DND-41 (cell line): ENCODE measurements around the gene SERPINB12.

Experiments used
- ATAC-seq: fragments of 200-7000 bp; cut with Tn5 transposase; 3 replicates; pipeline ENCODE4 v1.9.1; 2021; ENCODE audit warnings: low read depth; ENCODE audit not compliant: insufficient read depth
- DNase-seq: peaks from one replicate; pipeline ENCODE4 v3.0.0-alpha.2; 2020
- H2AFZ ChIP-seq: 2 replicates; pipeline ENCODE4 v1.6.0; 2012; ENCODE audit warnings: low read depth, low read length
- H3K27ac ChIP-seq: 2 replicates; pipeline ENCODE4 v1.5.1; 2012; ENCODE audit warnings: low read length, inconsistent platforms
- H3K27me3 ChIP-seq: fragments of 200-600 bp; sonication (generic); 2 replicates; pipeline ENCODE4 v1.6.0; 2012; ENCODE audit warnings: low read length, mild to moderate bottlenecking, inconsistent platforms; ENCODE audit not compliant: insufficient read depth, poor library complexity
- H3K36me3 ChIP-seq: 2 replicates; pipeline ENCODE4 v1.5.1; 2012; ENCODE audit warnings: low read length, inconsistent platforms; ENCODE audit not compliant: insufficient read depth
- H3K4me1 ChIP-seq: 2 replicates; pipeline ENCODE4 v1.5.1; 2012; ENCODE audit warnings: mild to moderate bottlenecking, low read length; ENCODE audit not compliant: insufficient read depth
- H3K4me2 ChIP-seq: 2 replicates; pipeline ENCODE4 v1.6.0; 2012; ENCODE audit warnings: mild to moderate bottlenecking, moderate library complexity, low read length, inconsistent platforms; ENCODE audit not compliant: insufficient read depth
- H3K4me3 ChIP-seq, 2 experiments: fragments of 200-600 bp in 1 of 2; shearing (Covaris generic) in 1 of 2; 2 replicates each; pipeline ENCODE4 v1.5.1; 2012 to 2016; ENCODE audit warnings: inconsistent platforms in 2 of 2, low read length in 2 of 2, mild to moderate bottlenecking in 2 of 2, low read depth in 1 of 2, moderate library complexity in 1 of 2
- H3K79me2 ChIP-seq: 2 replicates; pipeline ENCODE4 v1.6.0; 2012; ENCODE audit warnings: low read length, inconsistent platforms; ENCODE audit not compliant: insufficient read depth
- H3K9ac ChIP-seq: 2 replicates; pipeline ENCODE4 v1.6.0; 2012; ENCODE audit warnings: low read depth, mild to moderate bottlenecking, inconsistent platforms, low read length, moderate library complexity
- H3K9me3 ChIP-seq: 2 replicates; pipeline ENCODE4 v1.5.1; 2012; ENCODE audit warnings: low read length, moderate library complexity, mild to moderate bottlenecking, inconsistent platforms; ENCODE audit not compliant: insufficient read depth, severe bottlenecking
- H4K20me1 ChIP-seq: 2 replicates; pipeline ENCODE4 v1.6.0; 2012; ENCODE audit warnings: low read length; ENCODE audit not compliant: insufficient read depth
- EZH2 ChIP-seq: IDR thresholded peaks from 3 replicates; pipeline ENCODE4 v1.6.1; 2012; ENCODE audit warnings: borderline replicate concordance, low read depth, mild to moderate bottlenecking, moderate library complexity, low read length, inconsistent platforms; ENCODE audit not compliant: severe bottlenecking
- TF ChIP-seq, protein P1 (sequence below): IDR thresholded peaks from 2 replicates; pipeline ENCODE4 v1.5.1; 2012; ENCODE audit warnings: borderline replicate concordance, low read length, moderate library complexity, mild to moderate bottlenecking; ENCODE audit not compliant: poor library complexity, severe bottlenecking; ENCODE audit errors: extremely low read depth

SERPINB12 gene

DNA sequence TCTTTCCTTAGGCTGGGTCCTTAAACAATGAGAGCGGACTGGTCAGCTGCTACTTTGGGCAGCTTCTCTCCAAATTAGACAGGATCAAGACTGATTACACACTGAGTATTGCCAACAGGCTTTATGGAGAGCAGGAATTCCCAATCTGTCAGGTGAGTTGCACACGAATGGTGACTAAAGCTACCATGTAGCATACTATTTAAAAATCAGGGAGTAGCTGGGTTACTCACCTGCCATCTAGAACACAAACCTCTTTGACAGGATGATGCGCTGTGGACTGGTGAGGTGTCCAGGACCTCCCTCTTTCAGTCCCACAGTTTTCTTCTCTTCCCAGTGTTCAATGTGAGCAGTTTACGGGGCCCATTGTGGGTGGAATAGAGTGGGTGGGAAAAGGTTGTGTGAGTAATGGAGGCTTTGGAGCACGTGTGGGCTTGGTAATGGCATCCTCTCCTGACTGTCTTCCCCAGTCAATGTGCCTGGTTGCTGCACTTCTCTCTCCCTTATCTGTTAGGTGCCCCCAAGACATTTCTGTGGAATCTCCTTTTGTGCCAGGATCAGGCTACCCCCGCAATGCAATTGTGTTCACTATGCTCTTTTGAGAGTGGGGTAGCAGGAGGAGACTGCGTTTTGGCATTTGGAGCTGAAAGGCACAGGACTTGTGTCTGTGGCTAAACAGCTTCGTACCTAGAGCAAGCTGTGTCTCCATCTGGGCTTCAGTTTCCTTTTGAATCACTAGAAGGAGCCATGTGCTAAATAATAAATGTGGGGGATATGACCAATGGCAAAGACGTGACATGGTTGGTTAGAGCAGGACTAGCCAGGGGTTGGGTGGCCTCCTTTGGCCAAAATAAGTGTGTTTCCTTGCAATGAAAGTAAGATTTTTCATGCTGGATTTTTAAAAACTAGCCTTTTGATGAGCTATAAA lies 17.7 kb downstream of the SERPINB12 start:
- no peak for DNase-seq
- Histone ChIP-seq H2AFZ (no peak overlapping the region), H4K20me1 (no peaks in the 10 kb centered on the region), H3K27ac (no peak overlapping the region), H3K9ac (no peak overlapping the region), H3K9me3 (no peaks in the 10 kb centered on the region), H3K4me1 (no peaks in the 10 kb centered on the region), H3K36me3 (no peaks in the 10 kb centered on the region), H3K79me2 (no peaks in the 10 kb centered on the region), H3K4me3 (no peak overlapping the region), H3K27me3 (peaks cover 16% of the 10 kb centered on the region), H3K4me2 (no peak overlapping the region)
- no peak for ATAC-seq
- no peak for TF ChIP-seq EZH2
- TF ChIP-seq, protein P1, sequence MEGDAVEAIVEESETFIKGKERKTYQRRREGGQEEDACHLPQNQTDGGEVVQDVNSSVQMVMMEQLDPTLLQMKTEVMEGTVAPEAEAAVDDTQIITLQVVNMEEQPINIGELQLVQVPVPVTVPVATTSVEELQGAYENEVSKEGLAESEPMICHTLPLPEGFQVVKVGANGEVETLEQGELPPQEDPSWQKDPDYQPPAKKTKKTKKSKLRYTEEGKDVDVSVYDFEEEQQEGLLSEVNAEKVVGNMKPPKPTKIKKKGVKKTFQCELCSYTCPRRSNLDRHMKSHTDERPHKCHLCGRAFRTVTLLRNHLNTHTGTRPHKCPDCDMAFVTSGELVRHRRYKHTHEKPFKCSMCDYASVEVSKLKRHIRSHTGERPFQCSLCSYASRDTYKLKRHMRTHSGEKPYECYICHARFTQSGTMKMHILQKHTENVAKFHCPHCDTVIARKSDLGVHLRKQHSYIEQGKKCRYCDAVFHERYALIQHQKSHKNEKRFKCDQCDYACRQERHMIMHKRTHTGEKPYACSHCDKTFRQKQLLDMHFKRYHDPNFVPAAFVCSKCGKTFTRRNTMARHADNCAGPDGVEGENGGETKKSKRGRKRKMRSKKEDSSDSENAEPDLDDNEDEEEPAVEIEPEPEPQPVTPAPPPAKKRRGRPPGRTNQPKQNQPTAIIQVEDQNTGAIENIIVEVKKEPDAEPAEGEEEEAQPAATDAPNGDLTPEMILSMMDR = no peak

DNA sequence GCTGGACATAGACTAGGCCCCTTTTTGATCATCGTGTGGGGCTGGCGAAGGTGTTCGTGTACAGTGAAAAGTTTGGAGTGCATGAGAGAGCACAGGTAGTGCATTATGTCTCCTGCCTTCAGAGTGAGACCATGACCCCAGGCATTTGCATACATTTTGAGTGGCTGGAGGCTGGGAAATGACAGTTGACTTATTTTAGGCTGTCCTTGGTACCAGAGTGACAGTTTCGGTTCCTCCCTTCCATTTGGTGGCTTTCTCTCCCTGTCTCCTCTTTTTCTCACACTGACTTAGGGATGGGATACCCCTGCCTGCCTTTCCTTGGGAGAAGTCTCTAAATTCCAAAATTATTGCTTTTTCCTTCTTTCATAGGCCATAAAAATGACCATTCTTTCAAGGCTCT lies 20.1 kb downstream of the SERPINB12 start:
- no peak overlapping the region for H2AFZ ChIP-seq

DNA sequence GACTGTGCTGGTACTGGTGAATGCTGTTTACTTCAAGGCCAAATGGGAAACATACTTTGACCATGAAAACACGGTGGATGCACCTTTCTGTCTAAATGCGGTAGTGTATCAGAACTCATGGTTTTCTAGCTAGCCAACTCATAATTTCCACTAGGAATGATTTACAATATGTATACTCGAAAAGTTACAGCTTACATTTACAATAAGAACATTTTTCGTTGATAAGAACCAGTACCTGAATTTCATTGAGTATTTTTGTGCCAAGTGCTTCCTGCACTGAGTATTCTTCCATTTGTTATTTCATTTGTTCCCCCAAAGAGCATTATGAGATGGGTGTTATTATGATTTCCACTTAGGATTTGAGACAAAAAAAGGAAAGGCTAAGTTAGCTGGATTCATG lies 21.9 kb downstream of the SERPINB12 start:
- H3K4me1 ChIP-seq = no peaks in the 10 kb centered on the region
- no peaks in the 10 kb centered on the region for H3K9me3 ChIP-seq
- no peaks in the 10 kb centered on the region for H3K36me3 ChIP-seq
- H3K27me3 ChIP-seq = peaks cover 18% of the 10 kb centered on the region
- no peaks in the 10 kb centered on the region for H3K79me2 ChIP-seq
- no peak overlapping the region for H2AFZ ChIP-seq
- no peak overlapping the region for H3K27ac ChIP-seq
- ATAC-seq = no peak
- H3K4me3 ChIP-seq = no peak overlapping the region
- no peak overlapping the region for H3K9ac ChIP-seq
- H4K20me1 ChIP-seq = no peaks in the 10 kb centered on the region
- H3K4me2 ChIP-seq = no peak overlapping the region
- no peak for DNase-seq
- no peak for TF ChIP-seq EZH2
- TF ChIP-seq, protein P1 = no peak

More for the DNA sequence above, 20.1 kb downstream of the SERPINB12 start:
- Histone ChIP-seq H3K36me3 (no peaks in the 10 kb centered on the region), H3K4me1 (no peaks in the 10 kb centered on the region), H3K4me3 (no peak overlapping the region), H3K27me3 (peaks cover 19% of the 10 kb centered on the region), H3K27ac (no peak overlapping the region), H3K9me3 (no peaks in the 10 kb centered on the region), H4K20me1 (no peaks in the 10 kb centered on the region), H3K4me2 (no peak overlapping the region), H3K9ac (no peak overlapping the region), H3K79me2 (no peaks in the 10 kb centered on the region)
- ATAC-seq (no peak), DNase-seq (no peak)
- TF ChIP-seq, protein P1 = no peak
- TF ChIP-seq EZH2 = no peak
